CD8-positive, alpha-beta memory T cell (primary cell): Measurements from ENCODE around the gene CDH26. TPM values are rescaled to one million over a fixed set of nuclear protein-coding genes. Genes with fewer than 3 reads are reported as not detected.

Experiments used
- CTCF ChIA-PET: fragments of 350-600 bp; sonication (Branson Sonifier 250); formaldehyde crosslinking; loops from one replicate; lab custom pipeline; 2021; ENCODE audit warnings: antibody characterized with exemption; lab: Charles Lee
- POLR2A ChIA-PET: fragments of 350-600 bp; sonication (Branson Sonifier 250); formaldehyde crosslinking; loops from one replicate; lab custom pipeline; 2021; ENCODE audit warnings: antibody characterized with exemption; lab: Charles Lee
- DNase-seq, 5 donors: peaks; one replicate each; pipeline versions ENCODE4 v3.0.0 to v3.0.0-alpha.2; 2020 to 2022; ENCODE audit warnings: mixed read lengths in 1 of 5
- H3K27ac ChIP-seq: one replicate; pipeline ENCODE4 v1.7.0; 2013; ENCODE audit warnings: low read depth, mild to moderate bottlenecking, low read length, moderate library complexity
- H3K27me3 ChIP-seq: 2 replicates; pipeline ENCODE4 v1.7.0; 2013; ENCODE audit warnings: low read length, mild to moderate bottlenecking; ENCODE audit not compliant: insufficient read depth, poor library complexity, severe bottlenecking
- H3K36me3 ChIP-seq: 2 replicates; pipeline ENCODE4 v1.7.0; 2013; ENCODE audit warnings: mild to moderate bottlenecking, low read length, moderate library complexity; ENCODE audit not compliant: insufficient read depth
- H3K4me1 ChIP-seq: 2 replicates; pipeline ENCODE4 v1.7.0; 2013; ENCODE audit warnings: mild to moderate bottlenecking, low read length, moderate library complexity; ENCODE audit not compliant: insufficient read depth
- H3K4me3 ChIP-seq: 2 replicates; pipeline ENCODE4 v1.7.0; 2013; ENCODE audit warnings: mild to moderate bottlenecking, low read length
- H3K9me3 ChIP-seq: 2 replicates; pipeline ENCODE4 v1.7.0; 2013; ENCODE audit warnings: mild to moderate bottlenecking, low read length
- H3K27ac Mint-ChIP-seq, 8 donors: one replicate each; pipeline ENCODE4 v1.8.0; 2020 to 2021; ENCODE audit warnings: mixed read lengths in 8 of 8, mild to moderate bottlenecking in 6 of 8, inconsistent platforms in 3 of 8, moderate library complexity in 3 of 8
- H3K27me3 Mint-ChIP-seq, 2 donors: one replicate each; pipeline ENCODE4 v1.8.0; 2020 to 2021; ENCODE audit warnings: mixed read lengths in 2 of 2, mild to moderate bottlenecking in 1 of 2, moderate library complexity in 1 of 2
- H3K36me3 Mint-ChIP-seq, 3 donors: one replicate each; pipeline ENCODE4 v1.8.0; 2020 to 2021; ENCODE audit warnings: mixed read lengths in 3 of 3, inconsistent platforms in 1 of 3, mild to moderate bottlenecking in 1 of 3
- H3K4me1 Mint-ChIP-seq, 3 donors: one replicate each; pipeline ENCODE4 v1.8.0; 2020 to 2021; ENCODE audit warnings: mixed read lengths in 3 of 3, inconsistent platforms in 1 of 3, mild to moderate bottlenecking in 1 of 3
- H3K4me3 Mint-ChIP-seq, 7 donors: one replicate each; pipeline ENCODE4 v1.8.0; 2020 to 2021; ENCODE audit warnings: mixed read lengths in 7 of 7, mild to moderate bottlenecking in 6 of 7, moderate library complexity in 4 of 7, inconsistent platforms in 2 of 7
- H3K9me3 Mint-ChIP-seq, 5 donors: one replicate each; pipeline ENCODE4 v1.8.0; 2020 to 2022; ENCODE audit warnings: mixed read lengths in 5 of 5, mild to moderate bottlenecking in 3 of 5, moderate library complexity in 2 of 5, inconsistent platforms in 1 of 5
- polyA plus RNA-seq: library from polyadenylated mRNA; unstranded; fragments of 300-500 nt; fragmentation: Illumina TruSeq; gene quantifications from one replicate; pipeline ENCODE4 v1.2.3, GENCODE V29; 2021
- total RNA-seq, 2 experiments: library from RNA; stranded (reverse); gene quantifications; one replicate each; pipeline ENCODE4 v1.2.3, GENCODE V29; 2021

The CDH26 gene
- total and polyA plus RNA-seq, 3 experiments from 2014 or later = 0.63 to 0.91 TPM; not detected in 1

DNA sequence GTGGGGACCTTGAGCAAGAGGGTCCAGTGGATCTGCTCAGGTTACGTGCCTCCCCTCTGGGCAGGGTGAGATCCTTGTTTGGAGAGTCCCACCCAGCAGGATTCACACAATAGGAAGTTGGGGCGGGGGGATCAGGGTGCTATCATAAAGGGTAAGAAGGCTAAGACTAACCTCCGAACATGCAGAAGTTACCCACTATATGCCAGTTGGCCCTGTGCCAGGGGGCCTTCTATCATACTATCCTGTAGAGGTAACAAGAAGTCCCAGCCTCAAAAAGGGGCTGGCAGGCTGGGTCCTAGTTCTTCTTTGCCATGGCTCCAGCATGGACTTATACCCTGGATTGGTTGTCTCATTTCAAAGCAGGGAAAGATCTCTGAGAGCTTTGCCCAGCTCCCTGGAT, 94.1 kb downstream of the CDH26 start:
- Histone ChIP-seq H3K9me3 (no peaks in the 10 kb centered on the region), H3K4me1 (peaks cover 35% of the 10 kb centered on the region), H3K27me3 (no peaks in the 10 kb centered on the region), H3K36me3 (no peaks in the 10 kb centered on the region), H3K4me3 (no peak overlapping the region), H3K27ac (no peak overlapping the region)
- no peak for DNase-seq
- Mint-ChIP-seq H3K27me3 (peaks cover 1 to 4% of the 10 kb centered on the region in 2 donors), H3K27ac (peak overlapping the region in 1 of 8 donors; percentile 52), H3K36me3 (peaks cover 0 to 3% (median 0%) of the 10 kb centered on the region in 3 donors), H3K4me3 (no peak overlapping the region), H3K9me3 (no peaks in the 10 kb centered on the region), H3K4me1 (peaks cover 30 to 32% (median 31%) of the 10 kb centered on the region in 3 donors)
- ChIA-PET POLR2A (no interaction called here), CTCF (interaction anchor here (1.5 kb wide), 1 partner anchor 210 kb away, joined by 4 read pairs; no protein-coding TSS in a partner anchor)

DNA sequence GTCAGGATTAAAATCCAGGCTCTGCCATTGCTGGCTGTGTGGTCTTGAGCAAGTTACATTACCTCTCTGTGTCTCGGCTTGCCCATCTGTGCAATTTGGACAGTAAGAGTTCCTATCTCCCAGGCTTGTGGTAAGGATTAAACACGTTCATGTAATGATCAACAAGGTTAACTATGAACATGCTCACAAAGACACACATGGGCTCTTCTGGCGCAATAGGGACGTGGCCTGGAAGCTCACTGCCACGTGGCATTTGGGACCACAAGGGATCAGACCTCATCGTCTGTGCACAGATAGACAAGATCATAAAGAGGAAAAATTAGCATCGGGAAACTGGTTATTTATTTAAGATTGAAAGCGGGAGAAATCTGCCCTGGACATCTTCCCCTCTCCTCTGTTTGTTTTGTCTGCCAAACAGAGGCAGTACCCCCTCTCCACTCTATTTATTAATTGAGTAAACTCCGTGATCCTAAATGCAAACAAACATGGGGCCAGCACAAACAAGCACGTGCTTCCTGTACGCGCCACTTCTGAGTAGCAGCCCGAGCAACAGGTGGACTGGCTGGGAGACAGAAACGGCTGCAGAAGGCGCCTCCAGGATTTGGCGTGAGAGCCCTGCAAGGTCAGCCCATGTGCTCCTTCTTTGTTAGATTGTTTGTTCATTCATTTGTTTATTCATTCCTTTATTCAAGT, 95.0 kb downstream of the CDH26 start:
- no peak overlapping the region for H3K27ac ChIP-seq
- Mint-ChIP-seq H3K4me3 (no peak overlapping the region), H3K36me3 (peaks cover 0 to 3% (median 0%) of the 10 kb centered on the region in 3 donors), H3K27me3 (peaks cover 1 to 4% of the 10 kb centered on the region in 2 donors), H3K9me3 (no peaks in the 10 kb centered on the region), H3K27ac (peak overlapping the region in 2 of 8 donors; percentile 19 to 47), H3K4me1 (peaks cover 39 to 41% (median 40%) of the 10 kb centered on the region in 3 donors)
- POLR2A ChIA-PET = no interaction called here
- no peaks in the 10 kb centered on the region for H3K9me3 ChIP-seq
- H3K4me3 ChIP-seq = no peak overlapping the region
- CTCF ChIA-PET = interaction anchor here (1.5 kb wide), 1 partner anchor 209 kb away, joined by 4 read pairs; no protein-coding TSS in a partner anchor
- peaks cover 44% of the 10 kb centered on the region for H3K4me1 ChIP-seq
- H3K27me3 ChIP-seq = no peaks in the 10 kb centered on the region
- no peaks in the 10 kb centered on the region for H3K36me3 ChIP-seq
- no peak for DNase-seq

DNA sequence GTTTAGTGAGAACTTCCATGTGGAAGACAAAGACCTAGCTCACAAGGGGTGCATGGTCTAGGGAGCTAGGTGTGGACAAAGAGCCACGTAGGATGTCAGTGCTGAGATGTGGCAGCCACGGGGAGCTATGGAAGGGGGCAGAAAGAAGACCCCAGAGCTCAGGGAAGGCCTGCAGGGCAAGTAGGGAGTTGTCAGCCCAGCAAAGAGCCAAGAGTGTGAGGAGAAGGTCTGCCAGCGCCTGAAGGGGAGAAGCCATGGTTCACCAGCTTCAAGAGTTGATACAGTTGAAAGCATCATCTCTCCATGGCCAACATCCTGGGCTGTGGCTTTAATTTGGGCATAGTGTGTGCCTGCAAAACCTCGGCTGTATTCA, 95.6 kb downstream of the CDH26 start:
- H3K4me1 Mint-ChIP-seq = peaks cover 43 to 44% (median 44%) of the 10 kb centered on the region in 3 donors
- Histone ChIP-seq H3K9me3 (no peaks in the 10 kb centered on the region), H3K36me3 (no peaks in the 10 kb centered on the region), H3K27me3 (no peaks in the 10 kb centered on the region), H3K4me1 (peaks cover 50% of the 10 kb centered on the region), H3K27ac (no peak overlapping the region), H3K4me3 (no peak overlapping the region)
- ChIA-PET CTCF (no interaction called here), POLR2A (no interaction called here)
- H3K36me3 Mint-ChIP-seq = peaks cover 0 to 3% (median 0%) of the 10 kb centered on the region in 3 donors
- H3K27me3 Mint-ChIP-seq = peaks cover 1 to 4% of the 10 kb centered on the region in 2 donors
- no peaks in the 10 kb centered on the region for H3K9me3 Mint-ChIP-seq
- peak overlapping the region in 3 of 8 donors; percentile 19 to 70 (median 47) for H3K27ac Mint-ChIP-seq
- DNase-seq = no peak
- H3K4me3 Mint-ChIP-seq = no peak overlapping the region

DNA sequence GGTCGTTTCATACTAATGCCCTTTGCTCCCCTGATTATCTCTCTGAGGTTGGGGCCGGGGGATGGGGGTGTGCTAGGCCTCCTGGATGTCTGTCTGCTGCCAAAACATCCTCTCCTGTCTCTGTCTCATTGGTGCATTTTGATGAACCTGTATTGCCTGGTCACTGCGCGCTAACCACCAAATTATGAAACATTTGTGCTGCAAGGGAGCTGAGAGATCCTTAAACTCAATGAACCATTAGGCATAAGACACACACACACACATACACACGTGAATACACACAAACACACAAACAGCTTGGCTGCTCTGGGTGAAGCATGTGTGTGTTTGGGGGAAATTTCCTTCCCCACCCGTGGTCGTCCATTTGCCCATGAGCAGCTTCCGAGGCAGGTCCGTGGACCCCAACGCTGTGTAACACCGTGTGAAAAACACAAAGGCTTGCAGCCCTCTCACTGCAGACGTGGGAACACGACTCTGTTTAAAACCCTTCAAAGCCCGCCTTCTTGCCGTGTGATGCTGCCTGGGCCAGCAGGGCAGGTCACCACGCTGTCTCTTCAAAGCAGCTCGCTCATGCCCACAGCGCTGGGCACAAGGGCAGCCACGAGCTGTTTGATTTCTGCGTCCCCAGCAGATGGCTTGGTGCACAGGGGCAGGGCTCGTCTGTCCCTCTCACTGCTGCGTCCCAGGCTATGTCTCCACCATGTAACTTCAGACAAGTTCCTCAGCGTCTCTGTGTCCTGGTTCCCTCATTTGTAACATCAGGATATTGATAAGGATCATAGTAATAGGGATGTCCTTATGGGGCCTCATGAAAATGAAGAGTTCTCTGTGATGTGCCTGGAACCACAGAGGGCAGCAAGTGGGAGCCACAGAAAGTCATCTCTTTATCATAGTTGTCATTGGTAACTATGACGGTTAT, 96.8 kb downstream of the CDH26 start:
- Mint-ChIP-seq H3K9me3 (no peaks in the 10 kb centered on the region), H3K27me3 (peaks cover 1 to 4% of the 10 kb centered on the region in 2 donors), H3K36me3 (no peaks in the 10 kb centered on the region), H3K4me3 (peak overlapping the region; percentile 18 to 86 (median 81)), H3K4me1 (peaks cover 47 to 48% (median 48%) of the 10 kb centered on the region in 3 donors), H3K27ac (peak overlapping the region in 7 of 8 donors; percentile 78 to 98 (median 87))
- H3K4me3 ChIP-seq = peak overlapping the region; percentile 58
- no peaks in the 10 kb centered on the region for H3K36me3 ChIP-seq
- peaks cover 54% of the 10 kb centered on the region for H3K4me1 ChIP-seq
- peak overlapping the region; percentile 28 for H3K27ac ChIP-seq
- POLR2A ChIA-PET = no interaction called here
- no peak for DNase-seq
- no peaks in the 10 kb centered on the region for H3K27me3 ChIP-seq
- CTCF ChIA-PET = interaction anchor here (1.4 to 3.6 kb wide), 2 partner anchors 57 to 208 kb away, joined by 3 to 23 read pairs; no protein-coding TSS in a partner anchor
- H3K9me3 ChIP-seq = no peaks in the 10 kb centered on the region

DNA sequence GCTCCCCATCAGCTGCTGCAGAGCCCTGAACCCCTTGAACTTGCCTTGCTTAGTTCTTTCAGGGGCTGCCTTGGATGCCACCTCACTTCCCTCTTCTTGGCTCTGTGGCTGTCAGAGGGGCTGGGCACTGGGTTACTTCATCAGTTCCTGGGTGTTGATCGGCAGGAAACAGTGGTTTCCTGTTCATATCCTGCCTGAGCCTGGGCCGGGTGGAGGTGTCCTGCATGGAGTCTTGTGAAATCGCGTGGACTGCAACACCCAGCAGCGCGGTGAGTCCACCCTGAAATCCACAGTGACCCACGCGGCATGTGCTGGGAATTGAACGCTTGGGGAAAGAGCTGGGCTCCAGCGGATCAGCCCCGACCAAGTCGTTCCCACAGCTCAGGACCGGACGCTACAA, 97.5 kb downstream of the CDH26 start:
- no peaks in the 10 kb centered on the region for H3K36me3 Mint-ChIP-seq
- Histone ChIP-seq H3K27me3 (no peaks in the 10 kb centered on the region), H3K4me1 (peaks cover 54% of the 10 kb centered on the region), H3K9me3 (no peaks in the 10 kb centered on the region), H3K36me3 (no peaks in the 10 kb centered on the region), H3K4me3 (peak overlapping the region; percentile 58), H3K27ac (peak overlapping the region; percentile 28)
- ChIA-PET CTCF (interaction anchor here (1.4 to 3.6 kb wide), 3 partner anchors 56 to 207 kb away, joined by 3 to 23 read pairs (median 12); no protein-coding TSS in a partner anchor), POLR2A (no interaction called here)
- peak overlapping the region; percentile 59 to 98 (median 84) for H3K27ac Mint-ChIP-seq
- peak overlapping the region; percentile 63 to 92 (median 81) for H3K4me3 Mint-ChIP-seq
- H3K4me1 Mint-ChIP-seq = peaks cover 47 to 48% (median 48%) of the 10 kb centered on the region in 3 donors
- DNase-seq = peak; percentile 19 to 61 (median 47)
- peaks cover 1 to 4% of the 10 kb centered on the region in 2 donors for H3K27me3 Mint-ChIP-seq
- H3K9me3 Mint-ChIP-seq = no peaks in the 10 kb centered on the region

DNA sequence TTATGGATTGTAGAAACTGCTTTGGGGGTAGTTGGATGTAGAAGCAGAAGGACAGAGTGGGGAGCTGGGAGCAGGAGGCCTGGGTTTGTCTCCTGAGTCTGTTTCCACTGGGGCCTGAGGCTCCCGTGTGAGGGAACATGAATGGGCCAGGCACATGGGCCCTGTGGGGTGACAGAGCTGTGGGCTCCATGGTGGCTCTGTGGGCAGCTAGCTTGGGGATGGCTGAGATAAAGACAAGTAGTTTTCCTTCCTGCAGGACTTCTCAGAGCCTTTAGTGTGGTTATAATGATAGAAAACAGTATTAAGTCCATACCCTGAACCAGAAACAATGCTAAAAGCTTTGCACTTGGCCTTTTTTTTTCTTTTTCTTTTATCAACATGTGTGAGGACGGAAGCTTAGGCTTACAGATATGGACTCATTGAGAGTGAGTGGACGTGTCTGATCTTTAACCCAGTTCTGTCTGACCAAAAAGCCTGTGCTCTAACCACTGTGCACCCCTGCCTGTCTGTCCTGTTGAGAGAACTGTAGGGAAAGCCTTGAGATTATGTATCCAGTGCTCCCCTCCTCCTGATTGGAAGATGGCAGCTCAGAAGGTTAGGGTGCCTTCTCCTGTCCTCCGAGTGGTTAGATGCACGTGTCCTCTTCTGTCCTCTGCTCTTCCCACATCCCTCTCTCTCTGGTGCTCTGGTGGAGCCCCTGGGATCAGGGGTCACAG, 98.3 kb downstream of the CDH26 start:
- Mint-ChIP-seq H3K4me1 (peaks cover 47 to 48% (median 48%) of the 10 kb centered on the region in 3 donors), H3K27me3 (peaks cover 1 to 3% of the 10 kb centered on the region in 2 donors), H3K36me3 (no peaks in the 10 kb centered on the region), H3K27ac (peak overlapping the region; percentile 59 to 98 (median 87)), H3K9me3 (no peaks in the 10 kb centered on the region), H3K4me3 (peak overlapping the region; percentile 63 to 92 (median 81))
- no peak for DNase-seq
- H3K4me1 ChIP-seq = peaks cover 54% of the 10 kb centered on the region
- CTCF ChIA-PET = interaction anchor here (0.6 to 3.6 kb wide), 9 partner anchors 55 to 1840 kb away, joined by 3 to 23 read pairs (median 3); partner anchors contain the start of genes FAM217B and PPP1R3D
- H3K9me3 ChIP-seq = no peaks in the 10 kb centered on the region
- H3K4me3 ChIP-seq = peak overlapping the region; percentile 58
- H3K27me3 ChIP-seq = no peaks in the 10 kb centered on the region
- H3K36me3 ChIP-seq = no peaks in the 10 kb centered on the region
- H3K27ac ChIP-seq = peak overlapping the region; percentile 14
- POLR2A ChIA-PET = no interaction called here

DNA sequence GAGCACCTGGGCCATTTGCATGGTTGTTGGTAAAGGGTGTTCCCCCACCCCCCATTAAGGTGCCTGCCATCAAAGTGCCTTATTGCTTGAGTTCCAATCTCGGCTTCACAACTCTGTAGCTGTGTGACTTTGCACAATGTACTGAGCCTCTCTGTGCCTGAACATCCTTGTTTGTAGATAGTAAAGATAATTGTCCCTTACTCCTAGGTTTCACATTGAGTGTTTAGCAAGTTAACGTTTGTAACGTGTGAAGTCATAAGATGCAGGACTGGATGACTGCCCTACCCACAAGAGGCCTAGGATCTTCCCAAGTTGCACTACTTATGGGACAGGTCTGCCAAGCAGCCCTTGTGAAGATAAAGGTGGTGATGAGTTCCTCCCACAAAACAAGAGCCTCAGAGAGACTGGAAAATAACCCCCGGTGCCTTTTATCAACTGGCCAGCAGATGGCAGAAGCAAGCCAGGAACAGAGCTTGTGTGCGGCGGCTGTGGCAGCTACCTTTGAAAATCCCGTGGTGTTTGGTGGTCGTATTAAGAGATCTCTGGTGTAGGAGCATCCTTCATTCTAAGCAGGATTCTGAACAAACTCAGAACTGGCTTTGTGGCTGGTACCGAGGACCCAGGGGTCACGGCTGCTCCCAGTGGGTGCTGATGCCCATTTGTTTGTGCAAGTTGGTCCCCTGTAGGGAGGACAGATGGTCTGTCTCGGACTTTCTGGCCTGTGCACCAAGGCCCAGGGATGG, 99.1 kb downstream of the CDH26 start:
- Histone ChIP-seq H3K4me1 (peaks cover 54% of the 10 kb centered on the region), H3K27ac (no peak overlapping the region), H3K4me3 (peak overlapping the region; percentile 17), H3K27me3 (no peaks in the 10 kb centered on the region), H3K9me3 (no peaks in the 10 kb centered on the region), H3K36me3 (no peaks in the 10 kb centered on the region)
- no peaks in the 10 kb centered on the region for H3K9me3 Mint-ChIP-seq
- H3K4me3 Mint-ChIP-seq = peak overlapping the region; percentile 43 to 92 (median 81)
- no peaks in the 10 kb centered on the region for H3K36me3 Mint-ChIP-seq
- H3K27ac Mint-ChIP-seq = peak overlapping the region; percentile 59 to 92 (median 87)
- H3K4me1 Mint-ChIP-seq = peaks cover 47 to 54% (median 48%) of the 10 kb centered on the region in 3 donors
- POLR2A ChIA-PET = no interaction called here
- DNase-seq = peak; percentile 42 to 73 (median 59)
- CTCF ChIA-PET = interaction anchor here (1.0 to 3.6 kb wide), 11 partner anchors 9 to 1839 kb away, joined by 3 to 23 read pairs (median 5); partner anchors contain the start of genes FAM217B and PPP1R3D
- no peaks in the 10 kb centered on the region for H3K27me3 Mint-ChIP-seq
